SK-N-MC (cell line): Measurements from ENCODE around the gene MCRIP2.

Experiments used
- EZH2 ChIP-seq: fragments of 200-600 bp; sonication (generic); IDR thresholded peaks from one replicate; pipeline ENCODE4 v1.6.1; 2017; ENCODE audit warnings: antibody characterized with exemption
- FOXP2 ChIP-seq: optimal IDR thresholded peaks from 2 replicates; pipeline ENCODE3; 2011; ENCODE audit warnings: mild to moderate bottlenecking, moderate library complexity; ENCODE audit not compliant: insufficient read depth; ENCODE audit errors: extremely low read length, control extremely low read depth
- POLR2AphosphoS5 ChIP-seq: IDR thresholded peaks from 2 replicates; pipeline ENCODE4 v1.6.1; 2012; ENCODE audit warnings: mild to moderate bottlenecking, low read depth, low read length, borderline replicate concordance

DNA sequence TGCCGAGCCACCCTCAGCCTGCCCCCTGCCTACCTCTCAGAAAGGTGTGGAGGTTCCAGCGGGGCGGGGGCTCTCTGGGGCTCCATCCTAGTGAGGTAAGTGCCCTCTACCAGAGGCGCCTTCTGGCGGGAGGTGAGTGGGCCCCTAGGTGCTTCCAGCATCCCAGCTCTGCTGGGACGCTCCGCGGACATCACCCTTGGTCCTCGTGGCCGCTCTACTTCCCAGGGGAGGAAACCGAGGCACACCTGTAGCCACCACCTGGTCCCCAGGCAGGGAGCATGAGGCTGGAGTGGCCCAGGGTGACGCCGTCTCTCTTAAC, 1.4 kb downstream of the MCRIP2 start:
- TF ChIP-seq FOXP2: no peak
- TF ChIP-seq POLR2AphosphoS5: no peak
- no peak for TF ChIP-seq EZH2
